AG09319 (cell line): Measurements from ENCODE around the gene CNDP1.

ENCODE experiments used
- DNase-seq: peaks from one replicate; pipeline ENCODE4 v3.0.0-alpha.2; 2010; ENCODE audit warnings: low read depth; ENCODE audit errors: extremely low read depth
- CTCF ChIP-seq: IDR thresholded peaks from 2 replicates; pipeline ENCODE4 v1.5.1; 2011; ENCODE audit warnings: low read depth, mild to moderate bottlenecking, inconsistent platforms, low read length, moderate library complexity

Gene CNDP1

GRCh38 chr18:74597034-74597661 lies 62.8 kb downstream of the CNDP1 start:
- peak; percentile 42 for DNase-seq
- no peak for TF ChIP-seq CTCF

GRCh38 chr18:74597662-74598349 lies 63.5 kb downstream of the CNDP1 start, which contains the start of gene ZNF407:
TSS of gene ZNF407 (plus strand) at chr18:74597870. CDS start at chr18:74631020, 33,150 bp downstream.
- DNase-seq: peak; percentile 68
- no peak for TF ChIP-seq CTCF

- no peak for DNase-seq
- peak; percentile 15; the same call in 1 of the 2 replicates for TF ChIP-seq CTCF
These were observed 64.2 kb downstream of the CNDP1 start for GRCh38 chr18:74598350-74599001.

- no peak; the same call in 1 of the 2 replicates for TF ChIP-seq CTCF
- no peak for DNase-seq
These were observed 70.1 kb downstream of the CNDP1 start for GRCh38 chr18:74604361-74604760.

GRCh38 chr18:74604774-74605173 lies 70.5 kb downstream of the CNDP1 start:
- TF ChIP-seq CTCF: no peak
- peak; percentile 23 for DNase-seq

- no peak for TF ChIP-seq CTCF
- no peak for DNase-seq
These were observed 74.4 kb downstream of the CNDP1 start for GRCh38 chr18:74608681-74609080.

- no peak for TF ChIP-seq CTCF
- DNase-seq: no peak
These were observed 75.2 kb downstream of the CNDP1 start for GRCh38 chr18:74609535-74609934.
